PFSK-1 (cell line): ENCODE data around the gene C1orf159.

Source experiments
- FOXP2 ChIP-seq: optimal IDR thresholded peaks from 2 replicates; pipeline ENCODE3; 2011; ENCODE audit warnings: borderline replicate concordance, control low read depth, inconsistent platforms; ENCODE audit not compliant: insufficient read depth; ENCODE audit errors: extremely low read length, extremely low read depth
- POLR2AphosphoS5 ChIP-seq: IDR thresholded peaks from 2 replicates; pipeline ENCODE4 v1.6.1; 2012; ENCODE audit warnings: low read depth, mild to moderate bottlenecking, control low read depth, low read length, moderate library complexity
- REST ChIP-seq, 2 experiments: IDR thresholded peaks; 2 replicates each; pipeline versions ENCODE4 v1.6.1 to v1.8.0; 2011 to 2012; ENCODE audit warnings: low read depth in 2 of 2, low read length in 2 of 2, control low read depth in 1 of 2, inconsistent platforms in 1 of 2, mild to moderate bottlenecking in 1 of 2, moderate library complexity in 1 of 2; ENCODE audit not compliant: insufficient read depth in 1 of 2
- SIN3A ChIP-seq: IDR thresholded peaks from 2 replicates; pipeline ENCODE4 v1.6.1; 2012; ENCODE audit warnings: mild to moderate bottlenecking, low read length, moderate library complexity, borderline replicate concordance; ENCODE audit not compliant: insufficient read depth
- TAF1 ChIP-seq: IDR thresholded peaks from 2 replicates; pipeline ENCODE4 v1.6.1; 2012; ENCODE audit warnings: low read length, control low read depth, borderline replicate concordance; ENCODE audit not compliant: insufficient read depth

C1orf159 gene

GRCh38 chr1:1050577-1051052 is 65.3 kb downstream of the C1orf159 start:
- no peak for TF ChIP-seq REST (IDR thresholded peaks at IDR 0.05; ENCODE audit: insufficient read depth in 1 of 2, low read depth in 2 of 2, low read length in 2 of 2)
- TF ChIP-seq TAF1, result no peak
- TF ChIP-seq POLR2AphosphoS5, result no peak
- no peak for TF ChIP-seq FOXP2
- no peak for TF ChIP-seq SIN3A

GRCh38 chr1:1049318-1050165 is 66.3 kb downstream of the C1orf159 start:
- TF ChIP-seq FOXP2 (no peak), TAF1 (no peak)

- TF ChIP-seq TAF1 (no peak), FOXP2 (no peak), SIN3A (no peak), REST (IDR thresholded peaks at IDR 0.05; ENCODE audit: insufficient read depth in 1 of 2, low read depth in 2 of 2, low read length in 2 of 2) (no peak), POLR2AphosphoS5 (no peak)
Observed at GRCh38 chr1:1048765-1049164, 67.1 kb downstream of the C1orf159 start.

- TF ChIP-seq FOXP2 (no peak), TAF1 (no peak), POLR2AphosphoS5 (no peak), REST (IDR thresholded peaks at IDR 0.05; ENCODE audit: insufficient read depth in 1 of 2, low read depth in 2 of 2, low read length in 2 of 2) (no peak), SIN3A (no peak)
Observed at GRCh38 chr1:1047963-1048362, 67.9 kb downstream of the C1orf159 start.

- no peak for TF ChIP-seq POLR2AphosphoS5
- TF ChIP-seq TAF1, result no peak
- TF ChIP-seq FOXP2, result no peak
- no peak for TF ChIP-seq REST (IDR thresholded peaks at IDR 0.05; ENCODE audit: insufficient read depth in 1 of 2, low read depth in 2 of 2, low read length in 2 of 2)
- no peak for TF ChIP-seq SIN3A
Observed at GRCh38 chr1:1047407-1047806, 68.5 kb downstream of the C1orf159 start.
